Measurements from ENCODE around the gene VCX3A.

DNA sequence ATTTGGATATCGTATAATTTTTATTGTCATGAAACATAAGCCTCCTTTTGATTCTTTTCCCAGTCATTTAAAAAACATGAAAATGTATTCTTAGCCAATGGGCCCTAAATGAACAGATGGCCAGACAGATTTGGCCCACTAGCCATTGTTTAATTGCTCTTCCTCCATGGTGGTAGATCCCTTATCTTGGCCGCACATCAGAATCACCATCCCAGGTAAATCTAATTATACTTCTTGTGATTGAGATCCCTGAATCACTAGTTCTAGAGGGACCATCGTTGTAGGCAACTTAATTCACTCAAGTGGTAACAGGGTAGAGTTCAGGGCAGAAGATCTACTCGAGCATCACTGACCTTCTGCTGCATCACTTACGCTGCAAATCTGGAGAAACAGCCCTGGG lies 24.1 kb upstream of the VCX3A start:
- no peak for TF ChIP-seq EZH2 (IDR thresholded peaks at IDR 0.05; ENCODE audit: low read length, missing control alignments)
- TF ChIP-seq, protein P1, sequence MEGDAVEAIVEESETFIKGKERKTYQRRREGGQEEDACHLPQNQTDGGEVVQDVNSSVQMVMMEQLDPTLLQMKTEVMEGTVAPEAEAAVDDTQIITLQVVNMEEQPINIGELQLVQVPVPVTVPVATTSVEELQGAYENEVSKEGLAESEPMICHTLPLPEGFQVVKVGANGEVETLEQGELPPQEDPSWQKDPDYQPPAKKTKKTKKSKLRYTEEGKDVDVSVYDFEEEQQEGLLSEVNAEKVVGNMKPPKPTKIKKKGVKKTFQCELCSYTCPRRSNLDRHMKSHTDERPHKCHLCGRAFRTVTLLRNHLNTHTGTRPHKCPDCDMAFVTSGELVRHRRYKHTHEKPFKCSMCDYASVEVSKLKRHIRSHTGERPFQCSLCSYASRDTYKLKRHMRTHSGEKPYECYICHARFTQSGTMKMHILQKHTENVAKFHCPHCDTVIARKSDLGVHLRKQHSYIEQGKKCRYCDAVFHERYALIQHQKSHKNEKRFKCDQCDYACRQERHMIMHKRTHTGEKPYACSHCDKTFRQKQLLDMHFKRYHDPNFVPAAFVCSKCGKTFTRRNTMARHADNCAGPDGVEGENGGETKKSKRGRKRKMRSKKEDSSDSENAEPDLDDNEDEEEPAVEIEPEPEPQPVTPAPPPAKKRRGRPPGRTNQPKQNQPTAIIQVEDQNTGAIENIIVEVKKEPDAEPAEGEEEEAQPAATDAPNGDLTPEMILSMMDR (conservative IDR thresholded peaks at IDR 0.05 in 1 of 2, IDR thresholded peaks at IDR 0.05 in 1 of 2; ENCODE audit: low read depth in 1 of 2, low read length in 2 of 2): no peak
